HG03354 (cell line): ENCODE results near the gene GNAO1.

Experiments used
- ATAC-seq: cut with Tn5 transposase; IDR thresholded peaks from one replicate; pipeline ENCODE4 v1.9.1; 2021; ENCODE audit warnings: mild to moderate bottlenecking; ENCODE audit not compliant: unreplicated experiment, poor library complexity, severe bottlenecking

The GNAO1 gene

GRCh38 chr16:56324406-56324805 is 133.1 kb downstream of the GNAO1 start:
- no peak for ATAC-seq

GRCh38 chr16:56325956-56326355 is 134.7 kb downstream of the GNAO1 start:
- ATAC-seq = no peak

DNA sequence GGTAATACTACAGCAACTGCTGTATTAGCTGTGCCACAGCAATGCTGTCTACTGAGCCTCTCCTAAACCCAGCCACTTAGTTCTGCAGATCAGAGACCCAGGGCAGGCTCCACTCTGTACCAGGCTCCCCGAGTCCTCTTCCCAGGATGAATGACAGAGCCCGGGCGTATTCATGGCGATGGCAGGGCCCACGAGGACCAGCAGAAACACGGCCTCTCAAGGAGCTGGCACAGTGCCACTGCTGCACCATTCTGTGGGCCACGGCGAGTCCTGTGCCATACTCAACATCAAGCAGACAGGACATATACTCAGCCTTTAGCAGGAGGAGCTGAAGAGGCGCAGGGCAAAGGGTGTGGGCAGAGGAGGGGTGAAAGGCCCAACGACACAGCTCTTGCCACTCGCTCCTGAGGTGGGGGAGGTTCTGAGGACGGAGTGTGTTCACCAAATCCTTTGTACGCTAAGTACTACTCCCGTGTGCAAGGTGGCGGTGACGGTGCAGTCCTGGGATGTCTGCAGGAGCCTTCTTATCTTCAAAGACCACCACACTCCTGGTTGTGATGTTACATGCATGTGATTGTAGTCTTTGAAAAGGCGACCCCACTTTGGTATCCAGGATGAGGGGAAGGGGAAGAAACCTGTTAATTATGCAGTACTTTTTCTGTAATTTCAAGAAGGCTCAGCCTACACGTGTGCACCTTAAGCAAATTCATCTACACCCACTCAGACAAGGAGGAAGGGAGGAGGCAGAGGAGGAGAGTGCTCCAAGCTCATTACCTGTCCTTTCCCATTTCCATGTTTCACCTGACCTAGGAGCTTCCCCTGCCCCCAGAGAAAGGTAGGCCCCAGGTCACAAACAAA is 136.0 kb downstream of the GNAO1 start:
- no peak for ATAC-seq

- no peak for ATAC-seq
Measured at GRCh38 chr16:56327929-56328258, 136.6 kb downstream of the GNAO1 start.

GRCh38 chr16:56328276-56329022 is 137.2 kb downstream of the GNAO1 start:
- ATAC-seq = no peak

DNA sequence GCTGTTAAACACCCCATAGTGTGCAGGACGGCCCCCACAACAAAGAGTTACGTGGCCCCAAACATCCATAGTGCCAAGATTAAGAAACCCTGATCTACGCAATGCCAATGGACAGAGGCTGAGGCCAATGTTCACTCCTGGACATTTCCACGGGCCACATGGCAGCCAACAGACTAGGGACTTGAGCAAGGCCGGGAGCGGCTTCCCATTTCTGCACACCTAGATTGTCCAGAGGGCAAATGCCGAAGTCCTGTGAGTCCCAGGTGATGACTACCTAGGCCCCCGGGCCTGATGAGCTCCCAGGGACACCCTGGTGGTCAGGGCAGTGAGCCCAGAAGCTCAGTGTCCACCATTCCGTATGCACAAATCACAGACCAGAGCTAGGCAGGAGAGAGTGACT is 138.6 kb downstream of the GNAO1 start:
- no peak for ATAC-seq

DNA sequence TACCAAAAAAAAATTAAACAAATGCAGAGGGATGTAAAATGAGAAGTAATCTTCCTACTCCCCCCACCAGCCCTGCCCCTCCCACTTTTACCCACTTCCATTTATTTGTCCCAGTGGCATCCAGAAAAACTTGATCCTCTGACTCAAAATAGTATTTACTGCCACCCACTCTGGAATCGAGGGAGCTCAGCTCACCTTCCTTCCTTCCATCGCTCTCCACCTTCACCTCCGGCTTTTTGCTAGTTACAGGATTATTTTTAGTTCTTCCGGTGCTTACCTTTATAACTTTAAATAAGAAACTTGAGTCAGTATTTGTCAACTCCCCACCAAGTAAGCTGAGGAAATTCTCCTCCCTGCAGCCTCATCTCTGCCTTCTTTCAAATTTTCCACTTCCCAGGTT is 139.2 kb downstream of the GNAO1 start:
- no peak for ATAC-seq

DNA sequence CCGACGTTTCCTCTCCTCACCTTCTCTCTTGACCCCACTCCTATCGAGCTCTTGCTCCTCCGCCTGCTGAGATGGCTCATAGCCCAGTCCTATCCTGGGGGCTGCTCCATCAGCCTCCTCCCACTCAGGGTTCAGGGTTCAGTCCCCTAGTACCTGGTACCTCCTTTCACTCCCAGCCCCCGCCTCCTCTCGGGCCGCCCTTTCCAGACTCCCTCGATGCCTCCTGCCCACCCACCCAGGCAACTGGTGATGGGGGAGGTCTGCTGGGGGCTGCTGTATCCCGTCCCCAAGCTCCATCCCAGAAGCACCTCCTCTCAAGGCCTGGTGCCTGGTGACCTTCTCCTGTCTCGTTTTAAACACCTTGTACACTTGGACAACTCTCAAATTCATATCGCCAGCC is 140.1 kb downstream of the GNAO1 start:
- no peak for ATAC-seq

DNA sequence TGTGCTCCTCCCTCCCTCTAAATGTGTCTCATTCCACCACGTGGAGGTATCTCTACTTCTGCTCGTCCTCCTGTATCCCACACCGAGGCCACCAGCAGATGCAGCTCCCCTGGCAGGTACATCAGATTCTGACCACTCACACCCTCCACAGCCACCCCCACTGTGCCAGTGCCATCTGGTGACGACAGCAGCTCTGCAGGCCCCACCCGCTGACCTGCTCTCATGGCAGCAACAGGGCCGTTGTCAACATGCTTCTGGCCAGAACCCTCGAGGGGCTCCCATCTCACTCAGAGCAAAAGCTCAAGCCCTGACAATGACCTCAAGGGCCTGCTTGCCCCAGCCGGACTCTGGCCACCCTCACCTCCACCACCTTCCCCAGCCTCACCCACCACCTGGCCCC is 140.6 kb downstream of the GNAO1 start:
- ATAC-seq = no peak

GRCh38 chr16:56332464-56333079 is 141.3 kb downstream of the GNAO1 start:
- no peak for ATAC-seq

DNA sequence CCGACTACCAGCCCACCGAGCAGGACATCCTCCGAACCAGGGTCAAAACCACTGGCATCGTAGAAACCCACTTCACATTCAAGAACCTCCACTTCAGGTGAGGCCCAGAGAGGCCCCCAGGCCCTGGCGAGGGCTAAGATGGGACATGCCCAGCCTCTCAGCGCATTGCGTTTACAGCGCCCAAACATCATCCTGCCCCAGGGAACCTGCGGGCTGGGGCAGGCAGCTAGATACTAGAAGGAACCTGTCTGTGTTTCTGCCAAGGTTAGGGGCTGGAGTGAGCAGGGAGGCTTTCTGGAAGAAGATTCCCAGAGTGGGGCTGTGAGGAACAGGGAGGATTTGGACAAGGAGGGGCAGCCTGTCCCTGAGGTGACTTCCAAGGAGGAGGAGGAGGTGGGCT is 143.5 kb downstream of the GNAO1 start:
- no peak for ATAC-seq

DNA sequence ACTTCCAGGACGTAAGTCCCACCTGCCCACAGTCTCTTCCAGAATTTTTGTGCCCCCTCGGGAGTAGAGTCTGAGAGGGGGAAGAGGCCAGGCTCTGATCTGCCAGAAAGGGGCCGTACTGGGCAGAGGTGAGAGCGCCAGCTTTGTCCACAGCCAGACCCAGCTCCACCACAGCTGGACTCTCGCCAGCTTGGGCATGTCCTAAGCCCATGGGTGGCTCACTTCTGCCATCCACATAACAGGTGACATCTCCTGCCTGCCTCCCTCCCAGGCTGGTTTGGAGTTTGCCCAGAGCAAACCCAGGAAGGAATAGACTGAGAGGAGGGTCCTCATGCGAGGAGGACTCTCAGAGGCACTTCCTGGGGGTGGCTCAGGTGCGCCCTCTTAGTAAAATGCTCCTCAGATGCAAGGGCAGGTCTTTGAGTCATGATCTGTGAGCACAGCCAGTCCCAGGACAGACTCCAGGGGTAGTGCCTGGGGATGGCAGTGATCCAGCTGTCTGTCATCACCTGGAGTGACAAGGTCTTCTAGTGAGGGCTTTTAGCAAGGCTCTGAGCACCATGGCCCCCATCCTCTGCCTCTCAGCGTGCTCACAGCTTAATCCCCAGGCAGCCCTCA is 144.9 kb downstream of the GNAO1 start:
- ATAC-seq = no peak

GRCh38 chr16:56336711-56337110 is 145.4 kb downstream of the GNAO1 start:
- ATAC-seq = no peak

DNA sequence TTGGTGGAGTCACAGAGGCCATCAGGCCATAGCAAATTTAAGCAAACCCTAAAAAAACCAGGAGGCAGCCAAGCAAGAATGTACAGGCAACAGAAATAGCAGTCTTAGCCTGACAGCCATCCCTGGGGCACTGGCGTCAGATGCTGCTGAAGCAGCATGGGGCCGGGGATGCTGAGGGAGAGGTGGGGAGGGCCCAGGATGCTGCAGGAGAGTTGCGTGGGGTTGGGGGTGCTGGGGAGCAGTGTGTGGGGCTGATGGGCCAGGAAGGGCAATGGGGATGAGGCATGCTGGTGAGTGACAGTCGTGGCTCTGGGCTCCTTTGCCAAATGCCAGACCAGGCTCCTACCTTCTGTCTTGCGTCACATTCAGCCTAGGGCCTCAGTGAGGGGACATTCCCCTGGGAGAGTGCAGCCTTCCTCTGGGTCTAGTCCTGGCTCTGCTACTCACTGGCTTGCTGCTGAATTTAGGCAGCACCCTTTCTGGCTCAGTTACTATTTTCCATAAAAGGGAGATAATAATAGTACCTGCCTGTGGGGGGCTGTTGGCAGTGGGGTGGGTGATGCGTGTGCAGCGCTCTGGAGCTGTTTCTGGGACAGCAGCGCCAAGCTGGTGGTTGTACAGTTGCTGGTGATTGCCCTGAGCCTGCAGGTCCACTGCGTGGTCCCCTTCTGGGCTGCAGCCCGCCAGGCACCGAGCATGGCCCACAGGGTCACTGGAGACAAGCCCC is 146.0 kb downstream of the GNAO1 start:
- no peak for ATAC-seq

- ATAC-seq = no peak
Measured at GRCh38 chr16:56337858-56338325, 146.6 kb downstream of the GNAO1 start.

DNA sequence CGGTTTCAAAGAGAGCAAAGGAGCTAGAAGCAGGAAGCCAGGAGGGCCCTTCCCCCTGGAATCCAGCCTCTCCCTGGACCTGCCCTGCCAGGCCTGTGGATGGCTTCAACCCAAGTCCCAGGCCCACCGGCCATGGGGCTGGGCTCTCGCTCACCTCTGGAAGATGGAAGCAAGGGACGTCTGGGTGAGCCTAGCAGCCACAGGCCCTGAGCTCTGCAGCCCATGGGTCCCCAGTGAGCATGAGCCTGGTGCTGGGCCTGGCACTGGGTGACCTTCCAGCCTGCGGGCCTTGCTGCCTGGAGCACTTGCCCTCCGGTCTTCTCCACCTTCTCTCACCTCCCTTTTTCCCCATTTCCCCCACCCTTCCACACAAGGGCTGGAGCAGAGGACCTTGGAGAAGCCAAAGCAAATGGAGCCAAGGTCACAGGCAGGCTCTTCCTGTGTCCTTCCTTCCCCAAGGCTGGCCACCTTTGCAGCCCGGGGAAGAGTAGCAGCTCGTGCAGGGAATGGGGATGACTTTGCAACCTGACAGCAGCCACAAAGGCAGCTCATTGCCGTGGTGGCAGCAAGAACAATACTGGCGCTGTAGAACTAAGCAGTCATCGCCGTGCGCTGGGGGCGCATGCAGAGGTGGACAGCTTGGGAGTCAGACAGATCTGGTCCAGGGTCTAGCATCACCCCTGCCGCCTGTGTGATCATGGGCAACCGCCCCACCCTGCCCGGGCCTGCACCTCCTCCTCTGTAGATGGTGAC is 147.5 kb downstream of the GNAO1 start:
- no peak for ATAC-seq

DNA sequence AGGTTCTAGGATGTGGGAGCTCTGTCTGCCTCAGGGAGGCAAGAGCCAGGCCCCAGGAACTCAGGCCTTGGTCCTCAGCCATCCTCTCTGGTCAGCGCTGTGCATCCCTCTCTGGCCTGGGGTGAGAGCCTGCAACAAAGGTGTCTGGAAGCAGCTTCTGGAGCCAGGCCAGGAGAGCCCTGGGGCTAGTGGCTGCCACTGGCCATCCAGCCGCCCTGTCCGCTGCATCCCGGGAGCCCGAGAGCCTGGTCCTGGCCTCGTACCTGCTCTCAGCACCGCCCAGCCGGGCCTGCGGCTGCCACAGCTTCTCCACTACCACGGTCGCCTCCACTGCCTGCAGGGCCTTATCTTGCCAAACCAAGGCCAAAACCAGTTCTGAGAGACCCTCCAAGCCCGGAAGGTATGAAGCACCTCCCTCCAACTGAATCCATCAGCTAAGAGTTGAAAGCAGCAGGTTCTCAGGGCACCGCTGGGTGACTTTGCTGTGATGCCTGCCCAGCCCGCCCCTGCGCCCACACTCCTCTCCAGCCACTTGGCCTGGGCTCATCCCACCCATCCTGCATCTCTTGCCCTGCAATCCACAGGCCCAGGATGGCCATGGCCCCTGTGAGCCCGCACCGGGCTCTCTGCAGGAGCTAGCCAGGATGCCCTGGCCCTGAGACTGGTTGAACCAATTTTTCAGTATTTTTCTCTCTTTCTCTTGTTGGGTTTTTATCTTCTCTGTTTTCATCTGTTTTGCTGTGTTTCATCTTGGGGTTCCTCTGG is 148.3 kb downstream of the GNAO1 start:
- ATAC-seq = no peak

DNA sequence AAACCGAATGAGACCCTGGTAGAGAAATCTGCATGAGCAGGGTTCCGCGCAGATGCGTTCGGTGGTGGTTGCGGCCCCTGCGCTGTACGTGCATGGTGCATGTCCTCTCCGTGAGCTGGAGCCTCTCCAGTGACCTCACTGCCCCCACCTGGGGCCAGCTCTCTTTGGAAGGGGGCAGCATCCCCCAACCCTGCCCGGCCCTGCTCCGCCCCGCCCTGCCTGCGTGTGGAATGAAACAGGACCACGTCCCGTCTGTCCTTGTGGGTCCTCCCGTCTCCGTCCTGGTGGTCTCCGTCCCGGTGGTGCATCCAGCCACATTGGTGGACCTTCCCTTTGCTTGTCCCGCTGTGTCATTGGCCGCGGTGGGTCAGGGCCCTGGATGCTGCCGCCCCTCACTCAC is 149.1 kb downstream of the GNAO1 start:
- ATAC-seq = no peak
